ENCODE results near the gene HEXD. TPM values are rescaled to one million over a fixed set of nuclear protein-coding genes. Genes with fewer than 3 reads are reported as not detected.

Gene HEXD
- polyA plus RNA-seq, 3 donors, result 8.9 to 61.5 (median 12.7) TPM

DNA sequence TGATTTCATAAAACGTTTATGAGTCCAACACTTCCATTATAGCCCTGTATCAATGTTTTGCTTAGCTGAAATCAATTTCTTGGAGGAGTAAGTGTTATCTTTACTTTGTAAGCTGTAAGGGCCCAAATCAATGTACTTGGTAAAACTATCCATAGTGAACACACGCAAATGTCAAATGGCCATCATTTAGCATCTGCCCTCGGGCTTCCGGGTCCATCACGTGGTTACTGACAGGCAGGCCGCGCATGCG is 39.7 kb downstream of the HEXD start:
- peak overlapping the region; percentile 99 for H3K9ac ChIP-seq (ENCODE audit: insufficient read depth, low read length, poor library complexity, severe bottlenecking)
- H3K9me3 Mint-ChIP-seq, result peaks cover 0 to 6% (median 2%) of the 10 kb centered on the region in 7 donors
- H3K9me3 ChIP-seq (replicated peaks in 1 of 2; ENCODE audit: control insufficient read depth in 1 of 2, insufficient read depth in 1 of 2, low read length in 2 of 2), result no peaks in the 10 kb centered on the region
- H3K36me3 Mint-ChIP-seq, result peaks cover 26 to 33% of the 10 kb centered on the region in 2 donors
- peak in 2 of 3 donors; percentile 94 to 97 for DNase-seq
- TF ChIP-seq, protein P1, sequence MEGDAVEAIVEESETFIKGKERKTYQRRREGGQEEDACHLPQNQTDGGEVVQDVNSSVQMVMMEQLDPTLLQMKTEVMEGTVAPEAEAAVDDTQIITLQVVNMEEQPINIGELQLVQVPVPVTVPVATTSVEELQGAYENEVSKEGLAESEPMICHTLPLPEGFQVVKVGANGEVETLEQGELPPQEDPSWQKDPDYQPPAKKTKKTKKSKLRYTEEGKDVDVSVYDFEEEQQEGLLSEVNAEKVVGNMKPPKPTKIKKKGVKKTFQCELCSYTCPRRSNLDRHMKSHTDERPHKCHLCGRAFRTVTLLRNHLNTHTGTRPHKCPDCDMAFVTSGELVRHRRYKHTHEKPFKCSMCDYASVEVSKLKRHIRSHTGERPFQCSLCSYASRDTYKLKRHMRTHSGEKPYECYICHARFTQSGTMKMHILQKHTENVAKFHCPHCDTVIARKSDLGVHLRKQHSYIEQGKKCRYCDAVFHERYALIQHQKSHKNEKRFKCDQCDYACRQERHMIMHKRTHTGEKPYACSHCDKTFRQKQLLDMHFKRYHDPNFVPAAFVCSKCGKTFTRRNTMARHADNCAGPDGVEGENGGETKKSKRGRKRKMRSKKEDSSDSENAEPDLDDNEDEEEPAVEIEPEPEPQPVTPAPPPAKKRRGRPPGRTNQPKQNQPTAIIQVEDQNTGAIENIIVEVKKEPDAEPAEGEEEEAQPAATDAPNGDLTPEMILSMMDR (IDR thresholded peaks at IDR 0.05), result no peak
- H2AFZ ChIP-seq (ENCODE audit: insufficient read depth, low read depth, low read length, poor library complexity, severe bottlenecking), result peak overlapping the region; percentile 69
- WGBS (ENCODE audit: insufficient coverage), result 0% methylated on average over 7 of the region's 8 CpGs
- intact Hi-C loops (cut with micrococcal nuclease), result loop anchor here in 1 of 2 donors (1.0 to 10.0 kb wide), 4 partner anchors 8 to 423 kb away; partner anchors contain the start of genes CYBC1, DCXR, RAB40B and RAC3
- H4K20me1 ChIP-seq (ENCODE audit: insufficient read depth, low read length), result peaks cover 20% of the 10 kb centered on the region
- peaks cover 23 to 30% of the 10 kb centered on the region in 2 donors for H3K36me3 ChIP-seq (replicated peaks in 1 of 2; ENCODE audit: control insufficient read depth in 1 of 2, insufficient read depth in 2 of 2, low read length in 2 of 2)
- peak overlapping the region; percentile 88 to 93 for H3K4me3 Mint-ChIP-seq
- peak overlapping the region; percentile 78 to 89 (median 86) for H3K4me3 ChIP-seq (replicated peaks in 1 of 3; ENCODE audit: low read depth in 2 of 3, low read length in 3 of 3)
- H3K4me1 Mint-ChIP-seq, result peaks cover 27% of the 10 kb centered on the region
- H3K79me2 ChIP-seq (ENCODE audit: insufficient read depth, low read length), result peaks cover 26% of the 10 kb centered on the region
- H3K27ac Mint-ChIP-seq, result peak overlapping the region; percentile 97 to 99 (median 99)
- peak overlapping the region; percentile 96 for H3K4me2 ChIP-seq (replicated peaks; ENCODE audit: extremely low read depth, low read length, poor library complexity, severe bottlenecking)
- H3K27me3 ChIP-seq (ENCODE audit: control insufficient read depth in 2 of 2, insufficient read depth in 2 of 2, low read length in 2 of 2), result no peaks in the 10 kb centered on the region
- peaks cover 30 to 36% of the 10 kb centered on the region in 2 donors for H3K4me1 ChIP-seq (ENCODE audit: control insufficient read depth in 1 of 2, insufficient read depth in 2 of 2, low read length in 2 of 2)
- peak overlapping the region; percentile 95 to 99 for H3K27ac ChIP-seq (ENCODE audit: low read depth in 1 of 2, low read length in 2 of 2)
- peaks cover 0 to 1% (median 0%) of the 10 kb centered on the region in 3 donors for H3K27me3 Mint-ChIP-seq (ENCODE audit: low read depth in 3 of 3)

DNA sequence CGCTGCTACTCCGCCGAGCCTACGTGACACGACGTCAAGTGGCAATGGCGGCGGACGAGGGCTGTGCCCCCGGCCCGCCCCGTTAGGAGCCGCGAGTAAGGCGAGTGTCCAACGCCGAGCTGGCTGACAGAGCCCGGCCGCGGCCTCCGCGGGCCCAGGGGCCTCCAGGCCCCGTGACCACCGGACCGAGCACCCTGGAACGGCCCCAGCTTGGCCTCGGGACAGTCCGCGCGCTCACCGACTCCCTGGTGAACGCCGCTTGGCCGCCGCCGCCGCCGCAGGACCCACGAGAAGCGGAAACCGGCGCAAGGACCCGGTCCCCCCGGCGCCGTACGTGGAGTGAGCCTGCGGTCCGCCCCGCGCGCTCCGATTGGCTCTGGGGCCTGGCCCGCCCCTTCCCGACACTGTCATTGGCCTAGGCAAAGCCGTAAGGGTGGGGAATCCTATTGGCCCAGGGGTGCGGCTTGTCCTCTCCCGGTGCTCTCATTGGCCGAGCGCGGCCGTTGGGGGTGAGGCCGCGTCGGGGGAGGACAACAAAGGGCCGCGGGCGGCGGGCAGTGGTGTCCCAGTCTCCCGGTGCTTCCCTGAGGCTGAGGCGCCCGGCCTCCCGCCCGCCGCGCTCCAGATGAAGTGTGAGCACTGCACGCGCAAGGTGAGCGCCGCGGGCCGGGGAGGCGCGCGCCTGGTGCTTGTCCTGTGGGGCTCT is 40.2 kb downstream of the HEXD start, which contains the start of gene NARF:
TSS of gene NARF (plus strand) at position 563 of the 706 bp plus-strand sequence. CDS start at position 626, 63 bp downstream.
- WGBS (ENCODE audit: insufficient coverage), result under 1% methylated on average over 85 of the region's 85 CpGs
- Histone ChIP-seq H2AFZ (ENCODE audit: insufficient read depth, low read depth, low read length, poor library complexity, severe bottlenecking) (peak within 1 kb of the TSS; percentile 78), H3K9me3 (replicated peaks in 1 of 2; ENCODE audit: control insufficient read depth in 1 of 2, insufficient read depth in 1 of 2, low read length in 2 of 2) (no peaks in the 10 kb centered on the region)

More for the DNA sequence above, 40.2 kb downstream of the HEXD start, which contains the start of gene NARF:
- Histone ChIP-seq H4K20me1 (ENCODE audit: insufficient read depth, low read length) (peaks cover 25% of the 10 kb centered on the region), H3K36me3 (replicated peaks in 1 of 2; ENCODE audit: control insufficient read depth in 1 of 2, insufficient read depth in 2 of 2, low read length in 2 of 2) (peaks cover 28 to 35% of the 10 kb centered on the region in 2 donors), H3K9ac (ENCODE audit: insufficient read depth, low read length, poor library complexity, severe bottlenecking) (peak within 1 kb of the TSS; percentile 99), H3K4me1 (ENCODE audit: control insufficient read depth in 1 of 2, insufficient read depth in 2 of 2, low read length in 2 of 2) (peaks cover 30 to 36% of the 10 kb centered on the region in 2 donors), H3K27me3 (ENCODE audit: control insufficient read depth in 2 of 2, insufficient read depth in 2 of 2, low read length in 2 of 2) (no peaks in the 10 kb centered on the region), H3K4me2 (replicated peaks; ENCODE audit: extremely low read depth, low read length, poor library complexity, severe bottlenecking) (peak within 1 kb of the TSS; percentile 96), H3K79me2 (ENCODE audit: insufficient read depth, low read length) (peaks cover 26% of the 10 kb centered on the region), H3K27ac (ENCODE audit: low read depth in 1 of 2, low read length in 2 of 2) (peak within 1 kb of the TSS; percentile 95 to 99), H3K4me3 (replicated peaks in 1 of 3; ENCODE audit: low read depth in 2 of 3, low read length in 3 of 3) (peak within 1 kb of the TSS; percentile 78 to 89 (median 86))
- H3K9me3 Mint-ChIP-seq, result peaks cover 0 to 6% (median 2%) of the 10 kb centered on the region in 7 donors
- TF ChIP-seq, protein P1 (IDR thresholded peaks at IDR 0.05), result no peak
- H3K36me3 Mint-ChIP-seq, result peaks cover 31 to 38% of the 10 kb centered on the region in 2 donors
- peak; percentile 96 to 97 (median 97) for DNase-seq
- H3K4me3 Mint-ChIP-seq, result peak within 1 kb of the TSS; percentile 88 to 94
- intact Hi-C loops (cut with micrococcal nuclease), result loop anchor here in 1 of 2 donors (1.0 to 10.0 kb wide), 4 partner anchors 8 to 424 kb away; partner anchors contain the start of genes CYBC1, DCXR, RAB40B and RAC3
- peaks cover 27% of the 10 kb centered on the region for H3K4me1 Mint-ChIP-seq
- H3K27ac Mint-ChIP-seq, result peak within 1 kb of the TSS; percentile 97 to 99 (median 99)
- peaks cover 0 to 1% (median 0%) of the 10 kb centered on the region in 3 donors for H3K27me3 Mint-ChIP-seq (ENCODE audit: low read depth in 3 of 3)
